ENCODE data around the gene C3orf20.
"Not testable (repeated sequence)": the region's sequence is repeated elsewhere in the genome, so short reads cannot be mapped to it uniquely, and the experiment has no call there.

The C3orf20 gene

GRCh38 chr3:14703128-14703750 is 28.3 kb downstream of the C3orf20 start:
- DNase-seq = no peak

- DNase-seq = no peak
Measured at GRCh38 chr3:14703791-14704190, 28.9 kb downstream of the C3orf20 start.

- DNase-seq = no peak
Measured at GRCh38 chr3:14706096-14706495, 31.2 kb downstream of the C3orf20 start.

GRCh38 chr3:14716591-14716990 is 41.6 kb downstream of the C3orf20 start:
- no peak for DNase-seq

GRCh38 chr3:14717307-14717706 is 42.4 kb downstream of the C3orf20 start:
- DNase-seq = no peak

GRCh38 chr3:14718539-14718938 is 43.6 kb downstream of the C3orf20 start:
- no peak for DNase-seq

GRCh38 chr3:14719006-14719405 is 44.1 kb downstream of the C3orf20 start:
- no peak for DNase-seq

GRCh38 chr3:14721126-14721864 is 46.4 kb downstream of the C3orf20 start:
- no peak for DNase-seq

- no peak for DNase-seq
Measured at GRCh38 chr3:14725013-14725412, 50.1 kb downstream of the C3orf20 start.

GRCh38 chr3:14725564-14726440 is 50.9 kb downstream of the C3orf20 start:
- DNase-seq = no peak

GRCh38 chr3:14726441-14726780 is 51.5 kb downstream of the C3orf20 start:
- DNase-seq = no peak

- DNase-seq = no peak
Measured at GRCh38 chr3:14728113-14728512, 53.2 kb downstream of the C3orf20 start.

GRCh38 chr3:14730703-14731382 is 55.9 kb downstream of the C3orf20 start:
- DNase-seq = no peak

- DNase-seq = no peak
Measured at GRCh38 chr3:14740983-14741382, 66.0 kb downstream of the C3orf20 start.

- no peak for DNase-seq
Measured at GRCh38 chr3:14741510-14741909, 66.6 kb downstream of the C3orf20 start.

- DNase-seq = no peak
Measured at GRCh38 chr3:14744556-14744955, 69.6 kb downstream of the C3orf20 start.

GRCh38 chr3:14750650-14751049 is 75.7 kb downstream of the C3orf20 start:
- no peak for DNase-seq

GRCh38 chr3:14752979-14753378 is 78.0 kb downstream of the C3orf20 start:
- DNase-seq = not testable (repeated sequence)

- no peak for DNase-seq
Measured at GRCh38 chr3:14757153-14757700, 82.3 kb downstream of the C3orf20 start.

GRCh38 chr3:14758297-14758696 is 83.4 kb downstream of the C3orf20 start:
- DNase-seq = no peak

- DNase-seq = no peak
Measured at GRCh38 chr3:14758959-14759358, 84.0 kb downstream of the C3orf20 start.

- DNase-seq = no peak
Measured at GRCh38 chr3:14760185-14760584, 85.2 kb downstream of the C3orf20 start.

- no peak for DNase-seq
Measured at GRCh38 chr3:14761121-14761672, 86.3 kb downstream of the C3orf20 start.

Data from NCI-H146 (cell line).